GM12878 (cell line): Measurements from ENCODE around the gene B3GALT6. TPM values are rescaled to one million over a fixed set of nuclear protein-coding genes. Genes with fewer than 3 reads are reported as not detected.
A peak's percentile ranks its signal among the peaks of the same experiment; 100 is the strongest.

ENCODE experiments used
- ATAC-seq: fragments of 200-7000 bp; cut with Tn5 transposase; 3 replicates; pipeline ENCODE4 v1.9.1; 2020; ENCODE audit warnings: mild to moderate bottlenecking, moderate library complexity
- BruUV-seq: library from RNA; stranded (reverse); fragments of 400-500 nt; replicated peaks from 2 replicates; lab custom pipeline; 2021; lab: Mats Ljungman, UMichigan
- CTCF ChIA-PET: fragments of 300-600 bp; sonication (Branson Sonifier 250); formaldehyde crosslinking; extraction: SDS; loops from one replicate; lab custom pipeline; 2021; ENCODE audit warnings: inconsistent platforms; lab: Yijun Ruan, JAX
- POLR2A ChIA-PET: fragments of 350-600 bp; formaldehyde crosslinking; extraction: SDS; loops from one replicate; lab custom pipeline; 2021; ENCODE audit warnings: inconsistent platforms; lab: Charles Lee
- RAD21 ChIA-PET: fragments of 300-600 bp; sonication (Branson Sonifier 250); formaldehyde crosslinking; loops from one replicate; lab custom pipeline; 2023; ENCODE audit warnings: antibody characterized with exemption; ENCODE audit not compliant: unreplicated experiment; lab: Charles Lee
- SMC1A ChIA-PET: fragments of 300-600 bp; sonication (Branson Sonifier 250); formaldehyde crosslinking; loops from one replicate; lab custom pipeline; 2023; ENCODE audit not compliant: unreplicated experiment, uncharacterized antibody; lab: Charles Lee
- DNase-seq: peaks from one replicate; pipeline ENCODE4 v3.0.0-alpha.2; 2011; ENCODE audit warnings: low read depth, low spot score
- FAIRE-seq: peaks from 3 replicates; lab custom pipeline; 2011; peaks lifted over from hg19 to GRCh38; lab: Jason Lieb, UNC
- H2AFZ ChIP-seq: 2 replicates; pipeline ENCODE4 v1.6.0; 2011; ENCODE audit warnings: low read depth, low read length, control low read depth; ENCODE audit not compliant: control insufficient read depth
- H3K27ac ChIP-seq: 2 replicates; pipeline ENCODE4 v1.5.1; 2011; ENCODE audit warnings: control low read depth; ENCODE audit not compliant: control insufficient read depth, insufficient read depth
- H3K27me3 ChIP-seq, 2 experiments: replicated peaks in 1 of 2; 2 replicates each; pipeline versions ENCODE4 v1.6.0 to v1.6.1; 2011; ENCODE audit warnings: low read length in 1 of 2; ENCODE audit not compliant: control insufficient read depth in 2 of 2, insufficient read depth in 2 of 2
- H3K36me3 ChIP-seq, 2 experiments: 2 replicates each; pipeline ENCODE4 v1.5.1; 2011; ENCODE audit warnings: low read length in 1 of 2; ENCODE audit not compliant: control insufficient read depth in 2 of 2, insufficient read depth in 2 of 2
- H3K4me1 ChIP-seq: 2 replicates; pipeline ENCODE4 v1.6.1; 2011; ENCODE audit warnings: mild to moderate bottlenecking, low read length, moderate library complexity, mixed read lengths; ENCODE audit not compliant: control insufficient read depth, insufficient read depth
- H3K4me2 ChIP-seq: 2 replicates; pipeline ENCODE4 v1.6.0; 2011; ENCODE audit warnings: control low read depth; ENCODE audit not compliant: control insufficient read depth, insufficient read depth
- H3K4me3 ChIP-seq: fragments of 200-600 bp; sonication (generic); 2 replicates; pipeline ENCODE4 v1.5.1; 2016
- H3K79me2 ChIP-seq: 2 replicates; pipeline ENCODE4 v1.6.0; 2011; ENCODE audit warnings: low read length; ENCODE audit not compliant: control insufficient read depth, insufficient read depth
- H3K9ac ChIP-seq: 2 replicates; pipeline ENCODE4 v1.8.0; 2011; ENCODE audit warnings: low read length, control low read depth, mixed read lengths; ENCODE audit not compliant: control insufficient read depth, insufficient read depth
- H3K9me3 ChIP-seq: replicated peaks from 3 replicates; pipeline ENCODE4 v1.5.1; 2011; ENCODE audit warnings: mild to moderate bottlenecking, low read length; ENCODE audit not compliant: control insufficient read depth, insufficient read depth
- H4K20me1 ChIP-seq: 2 replicates; pipeline ENCODE4 v1.6.0; 2011; ENCODE audit not compliant: control insufficient read depth, insufficient read depth
- BCL3 ChIP-seq: IDR thresholded peaks from 2 replicates; pipeline ENCODE4 v1.6.1; 2011; ENCODE audit warnings: borderline replicate concordance, low read depth, mild to moderate bottlenecking, moderate library complexity, low read length; ENCODE audit not compliant: insufficient read depth, poor library complexity, severe bottlenecking
- E4F1 ChIP-seq: fragments of 450-650 bp; IDR thresholded peaks from 2 replicates; pipeline ENCODE4 v1.6.1; 2018; ENCODE audit warnings: borderline replicate concordance, mild to moderate bottlenecking; ENCODE audit not compliant: partially characterized antibody
- MLLT1 ChIP-seq: fragments of 450-650 bp; IDR thresholded peaks from 2 replicates; pipeline ENCODE4 v1.6.1; 2016; ENCODE audit warnings: mild to moderate bottlenecking
- SKIL ChIP-seq: fragments of 450-650 bp; IDR thresholded peaks from 2 replicates; pipeline ENCODE4 v1.6.1; 2017; ENCODE audit warnings: mild to moderate bottlenecking, low read depth, inconsistent platforms; ENCODE audit not compliant: poor library complexity, severe bottlenecking
- SRF ChIP-seq, 2 experiments: IDR thresholded peaks; 2 replicates each; pipeline ENCODE4 v1.6.1; 2011; ENCODE audit warnings: low read depth in 2 of 2, low read length in 2 of 2, mild to moderate bottlenecking in 1 of 2, moderate library complexity in 1 of 2
- USF1 ChIP-seq: IDR thresholded peaks from 2 replicates; pipeline ENCODE4 v1.6.1; 2011; ENCODE audit warnings: borderline replicate concordance, low read depth, mild to moderate bottlenecking, moderate library complexity, mixed read lengths, low read length; ENCODE audit not compliant: insufficient read depth; ENCODE audit errors: extremely low read length
- YBX1 ChIP-seq: fragments of 450-650 bp; IDR thresholded peaks from 2 replicates; pipeline ENCODE4 v1.6.1; 2016; ENCODE audit warnings: antibody characterized with exemption
- WGBS: methylation state at CpG from one replicate; pipeline ENCODE4 v1.1.6; 2016; ENCODE audit warnings: low lambda C conversion rate; ENCODE audit not compliant: insufficient replicate concordance, insufficient coverage; ENCODE audit errors: missing lambda C conversion rate; 5-methylcytosine and 5-hydroxymethylcytosine counted together
- in situ Hi-C: fragments of 300-500 bp; cut with MboI; formaldehyde crosslinking; loops from 9 replicates; pipeline ENCODE4 v1.14.3; 2018; ENCODE audit warnings: mixed read lengths
- intact Hi-C: fragments of 100-400 bp; cut with micrococcal nuclease; formaldehyde crosslinking; loops from one replicate; pipeline ENCODE4 v1.14.2; 2022; ENCODE audit not compliant: unreplicated experiment
- polyA plus RNA-seq, 11 experiments: library from polyadenylated mRNA; depleted of rRNA in 4 of 11; unstranded in 6 of 11; stranded (reverse) in 5 of 11; fragments of >200 nt; fragmentation: Nextera tagmentation in 4 of 11; fragmentation: Illumina TruSeq in 1 of 11; extraction: Ambion mirVana in 4 of 11; extraction: Trizol in 1 of 11; gene quantifications; 1 replicate in 1 of 11; 2 replicates in 10 of 11; pipeline versions ENCODE4 v1.2.1 to v1.2.3, GENCODE V29; 2011 to 2016; ENCODE audit warnings: inconsistent platforms in 2 of 11, missing spikeins in 2 of 11, low read depth in 1 of 11
- total RNA-seq, 4 experiments: library from RNA; depleted of rRNA in 3 of 4; stranded (reverse); fragments of >200 nt in 3 of 4; fragmentation: Illumina TruSeq in 1 of 4; extraction: Trizol in 1 of 4; gene quantifications; 2 replicates each; pipeline versions ENCODE4 v1.2.1 to v1.2.3, GENCODE V29; 2013 to 2021

The B3GALT6 gene
- total and polyA plus RNA-seq, 10 of the 15 experiments (the other 5 are each of a cell fraction or from before 2014, with no cell fraction given): 0.53 to 20.8 (median 4.5) TPM

- peak; percentile 69 for TF ChIP-seq USF1
- TF ChIP-seq YBX1: no peak
Observed at GRCh38 chr1:1216770-1217620, 15.0 kb upstream of the B3GALT6 start (continued).

GRCh38 chr1:1217621-1218523, 14.2 kb upstream of the B3GALT6 start:
- Histone ChIP-seq H2AFZ (no peak overlapping the region), H3K9me3 (no peaks in the 10 kb centered on the region; the same call in 2 of the 3 replicates), H3K79me2 (no peaks in the 10 kb centered on the region), H3K4me3 (no peak overlapping the region), H3K36me3 (peaks cover 6 to 33% of the 10 kb centered on the region in 2 experiments), H3K4me1 (peaks cover 26% of the 10 kb centered on the region), H4K20me1 (no peaks in the 10 kb centered on the region), H3K27ac (no peak overlapping the region), H3K4me2 (no peak overlapping the region), H3K9ac (no peak overlapping the region), H3K27me3 (no peaks in the 10 kb centered on the region)
- no TSS peak for BruUV-seq
- in situ Hi-C loops (no loop called here), intact Hi-C loops (no loop called here)
- ATAC-seq (no peak), DNase-seq (no peak), FAIRE-seq (no peak)
- ChIA-PET POLR2A (no interaction called here), RAD21 (no interaction called here), CTCF (no interaction called here), SMC1A (no interaction called here)
- WGBS: 92% methylated on average over 52 of the region's 52 CpGs
- peak; percentile 75 for TF ChIP-seq MLLT1
- no peak for TF ChIP-seq E4F1
- peak in 1 of 2 experiments; percentile 24; a peak in 1 of 4 replicates for TF ChIP-seq SRF (IDR thresholded peaks at IDR 0.05; ENCODE audit: low read depth in 2 of 2, low read length in 2 of 2)
- TF ChIP-seq SKIL: no peak
- TF ChIP-seq BCL3: no peak
